AG09309 (cell line): ENCODE measurements around the gene DESI1.

Experiments used
- DNase-seq: peaks from one replicate; pipeline ENCODE4 v3.0.0-alpha.2; 2010; ENCODE audit warnings: low read depth
- H3K4me3 ChIP-seq: 2 replicates; pipeline ENCODE4 v1.5.1; 2011; ENCODE audit warnings: mild to moderate bottlenecking, low read depth, low read length, moderate library complexity; ENCODE audit not compliant: control insufficient read depth
- TF ChIP-seq, protein P1 (sequence below): IDR thresholded peaks from 2 replicates; pipeline ENCODE4 v1.5.1; 2011; ENCODE audit warnings: mild to moderate bottlenecking, low read depth, low read length, inconsistent platforms; ENCODE audit not compliant: insufficient read depth, control insufficient read depth; ENCODE audit errors: missing control alignments

Gene DESI1

DNA sequence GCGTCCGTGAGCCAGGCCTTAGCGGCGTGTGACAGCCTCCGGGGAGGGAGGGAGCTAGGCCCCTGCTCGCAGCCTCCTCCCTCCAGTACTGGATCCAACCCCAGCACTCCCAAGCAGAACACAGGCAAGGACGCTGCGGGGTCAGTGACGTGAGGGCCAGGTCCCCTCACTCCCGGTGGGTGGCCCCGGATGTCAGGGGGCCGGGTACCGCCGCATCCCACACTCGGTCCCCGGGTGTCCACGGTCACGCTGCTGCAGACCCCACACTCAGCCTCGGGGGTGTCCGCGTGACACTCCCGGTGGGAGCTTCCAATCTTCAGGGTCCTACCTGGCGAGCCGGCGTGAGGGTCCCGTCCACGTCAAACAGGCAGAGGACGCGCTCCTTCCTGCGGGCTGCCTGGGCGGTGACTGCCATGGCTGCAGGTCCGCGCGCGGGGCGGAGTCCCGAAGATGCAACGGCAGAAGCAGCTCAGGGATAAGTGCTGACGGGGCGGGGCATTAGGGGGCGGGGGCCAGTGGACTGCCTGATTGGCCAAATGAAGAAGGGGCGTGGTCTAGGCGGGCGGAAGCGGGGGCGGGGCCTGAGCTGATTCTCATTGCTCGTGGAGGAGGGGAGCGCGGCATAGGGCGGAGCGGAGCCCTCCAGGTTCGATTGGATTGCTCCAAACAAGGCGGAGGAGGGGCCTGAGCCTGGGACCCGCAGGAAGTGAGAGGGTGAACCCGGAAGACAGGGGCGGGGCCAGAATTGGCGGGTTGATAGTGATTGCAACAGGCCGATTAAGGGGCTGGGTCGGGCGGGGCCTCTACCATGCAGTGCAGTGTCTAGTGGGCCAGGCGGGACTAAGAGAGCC lies 31.2 kb downstream of the DESI1 start, which contains the start of gene PMM1:
PMM1 (minus strand) TSS at position 450 of the 851 bp plus-strand sequence; CDS start at position 415, 35 bp downstream.
- H3K4me3 ChIP-seq, result peak within 1 kb of the TSS; percentile 100
- TF ChIP-seq, protein P1, sequence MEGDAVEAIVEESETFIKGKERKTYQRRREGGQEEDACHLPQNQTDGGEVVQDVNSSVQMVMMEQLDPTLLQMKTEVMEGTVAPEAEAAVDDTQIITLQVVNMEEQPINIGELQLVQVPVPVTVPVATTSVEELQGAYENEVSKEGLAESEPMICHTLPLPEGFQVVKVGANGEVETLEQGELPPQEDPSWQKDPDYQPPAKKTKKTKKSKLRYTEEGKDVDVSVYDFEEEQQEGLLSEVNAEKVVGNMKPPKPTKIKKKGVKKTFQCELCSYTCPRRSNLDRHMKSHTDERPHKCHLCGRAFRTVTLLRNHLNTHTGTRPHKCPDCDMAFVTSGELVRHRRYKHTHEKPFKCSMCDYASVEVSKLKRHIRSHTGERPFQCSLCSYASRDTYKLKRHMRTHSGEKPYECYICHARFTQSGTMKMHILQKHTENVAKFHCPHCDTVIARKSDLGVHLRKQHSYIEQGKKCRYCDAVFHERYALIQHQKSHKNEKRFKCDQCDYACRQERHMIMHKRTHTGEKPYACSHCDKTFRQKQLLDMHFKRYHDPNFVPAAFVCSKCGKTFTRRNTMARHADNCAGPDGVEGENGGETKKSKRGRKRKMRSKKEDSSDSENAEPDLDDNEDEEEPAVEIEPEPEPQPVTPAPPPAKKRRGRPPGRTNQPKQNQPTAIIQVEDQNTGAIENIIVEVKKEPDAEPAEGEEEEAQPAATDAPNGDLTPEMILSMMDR, result no peak
- DNase-seq, result peak; percentile 97

DNA sequence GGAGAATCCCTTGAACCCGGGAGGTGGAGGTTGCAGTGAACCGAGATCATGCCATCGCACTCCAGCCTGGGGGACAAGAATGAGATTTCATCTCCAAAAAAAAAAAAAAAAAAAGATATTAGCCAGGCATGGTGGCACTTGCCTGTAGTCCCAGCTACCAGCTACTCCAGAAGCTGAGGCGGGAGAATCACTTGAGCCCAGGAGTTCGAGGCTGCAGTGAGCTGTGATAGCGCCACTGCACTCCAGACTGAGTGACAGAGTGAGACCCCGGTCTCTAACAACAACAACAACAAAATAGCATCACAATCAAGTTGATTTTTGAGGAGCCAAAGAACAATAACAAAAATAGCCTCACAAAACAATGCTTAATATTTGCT lies 33.5 kb downstream of the DESI1 start:
- no peak for DNase-seq
- no peak overlapping the region for H3K4me3 ChIP-seq
- TF ChIP-seq, protein P1, result no peak

DNA sequence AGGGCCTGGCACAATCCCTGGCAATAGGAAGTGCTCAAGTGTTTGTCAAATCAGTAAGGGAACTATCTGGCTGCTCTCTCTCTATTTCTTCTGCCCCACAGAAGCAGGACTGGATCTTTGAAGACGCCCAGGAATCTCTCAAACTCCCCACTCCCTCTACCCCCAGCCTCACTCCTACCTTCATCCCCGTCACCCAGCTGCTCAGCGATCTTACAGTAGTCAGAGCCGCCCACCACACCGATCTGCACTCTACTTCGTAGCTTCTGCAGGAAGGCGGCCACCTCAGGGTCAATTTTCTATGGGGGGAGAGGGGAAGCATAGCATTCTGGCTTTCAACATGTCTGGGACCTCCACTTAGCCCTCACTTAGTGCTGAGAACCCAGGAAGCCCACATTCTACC lies 34.9 kb downstream of the DESI1 start:
- DNase-seq, result no peak
- no peak overlapping the region for H3K4me3 ChIP-seq
- TF ChIP-seq, protein P1, result no peak

DNA sequence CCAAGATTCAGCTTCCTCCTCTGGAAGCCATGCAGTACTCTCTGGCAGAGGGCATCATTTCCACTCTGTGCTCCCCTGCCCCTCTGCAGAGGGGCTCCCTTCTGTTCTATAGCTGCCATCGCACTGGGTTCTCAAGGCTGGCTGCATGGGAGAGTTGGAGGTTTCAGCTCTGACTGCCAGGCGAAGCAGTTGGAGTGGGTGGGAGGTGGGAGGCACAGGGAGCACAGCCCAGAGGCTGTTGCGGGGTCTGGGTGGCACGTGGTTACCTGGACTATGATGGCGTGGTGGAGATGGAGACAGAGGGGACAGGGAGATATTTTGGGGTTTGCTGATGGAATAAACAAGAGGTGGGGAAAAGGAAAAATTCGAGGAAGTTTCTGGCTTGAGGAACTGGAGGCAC lies 36.0 kb downstream of the DESI1 start:
- TF ChIP-seq, protein P1, result no peak
- no peak for DNase-seq
- H3K4me3 ChIP-seq, result no peak overlapping the region

DNA sequence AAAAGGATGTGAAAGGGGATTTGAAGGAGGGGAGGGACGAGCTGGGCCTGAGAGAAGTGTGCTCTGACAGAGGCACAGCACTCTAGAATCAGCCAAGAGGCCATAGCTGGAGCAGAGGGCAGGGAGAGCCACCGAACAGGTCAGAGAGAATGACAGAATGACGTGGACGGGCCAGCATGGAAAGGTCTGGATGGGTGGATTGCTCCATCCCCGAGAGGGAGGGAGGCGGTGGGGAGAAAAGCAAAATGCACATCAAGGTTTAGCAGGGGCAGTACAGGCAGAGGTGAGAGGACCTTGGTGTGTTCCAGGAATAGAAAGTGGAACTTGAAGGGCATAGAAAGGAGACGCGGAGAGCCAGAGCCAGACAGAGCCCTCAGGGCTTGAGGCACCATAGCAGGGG lies 38.1 kb downstream of the DESI1 start:
- H3K4me3 ChIP-seq, result no peak overlapping the region
- TF ChIP-seq, protein P1, result no peak
- DNase-seq, result no peak

DNA sequence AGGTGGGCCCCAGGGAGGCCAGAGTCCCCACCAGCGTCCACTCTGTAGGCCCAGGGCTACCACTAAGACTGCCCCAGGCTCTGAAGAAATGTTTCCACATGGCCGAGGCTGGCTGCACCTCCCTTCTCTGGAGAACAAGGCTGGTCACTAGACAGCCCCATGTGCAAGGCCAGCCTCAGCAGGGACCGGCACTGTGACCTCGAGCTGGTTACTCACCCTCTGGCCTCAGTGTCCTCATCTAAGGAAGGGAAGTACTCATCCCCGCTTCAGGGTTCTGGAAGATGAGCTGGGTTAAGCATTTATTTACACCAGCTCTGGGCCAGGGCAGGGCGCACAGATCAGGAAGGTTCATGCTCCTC lies 40.9 kb downstream of the DESI1 start:
- DNase-seq, result no peak
- TF ChIP-seq, protein P1, result no peak

More for the DNA sequence above, 40.9 kb downstream of the DESI1 start:
- no peak overlapping the region for H3K4me3 ChIP-seq
